Measurements from ENCODE around the gene ERVK3-1. TPM values are rescaled to one million over a fixed set of nuclear protein-coding genes. Genes with fewer than 3 reads are reported as not detected.
"Not testable (repeated sequence)": the region's sequence is repeated elsewhere in the genome, so short reads cannot be mapped to it uniquely, and the experiment has no call there.

The ERVK3-1 gene
- total RNA-seq, 2 donors from 2014 or later, result 17.7 to 25.0 TPM

- no peak for DNase-seq (ENCODE audit: low spot score)
- intact Hi-C loops (cut with DNase I), result no loop called here
Measured at GRCh38 chr19:58294743-58295374, 10.3 kb upstream of the ERVK3-1 start.

- DNase-seq (ENCODE audit: low spot score), result no peak
Measured at GRCh38 chr19:58296104-58296503, 9.1 kb upstream of the ERVK3-1 start.

GRCh38 chr19:58300620-58301019 lies 4.6 kb upstream of the ERVK3-1 start:
- intact Hi-C loops (cut with DNase I), result no loop called here
- DNase-seq (ENCODE audit: low spot score), result no peak

More at GRCh38 chr19:58296104-58296503, 9.1 kb upstream of the ERVK3-1 start:
- intact Hi-C loops (cut with DNase I), result no loop called here

- no peak for DNase-seq (ENCODE audit: low spot score)
- intact Hi-C loops (cut with DNase I), result no loop called here
Measured at GRCh38 chr19:58304255-58304654, 922 bp upstream of the ERVK3-1 start.

- intact Hi-C loops (cut with DNase I), result no loop called here
- no peak for DNase-seq (ENCODE audit: low spot score)
Measured at GRCh38 chr19:58304748-58305064, 471 bp upstream of the ERVK3-1 start.

- intact Hi-C loops (cut with DNase I), result no loop called here
Measured at GRCh38 chr19:58305932-58306323, 751 bp downstream of the ERVK3-1 start.

GRCh38 chr19:58307736-58308135 lies 2.6 kb downstream of the ERVK3-1 start:
- intact Hi-C loops (cut with DNase I), result no loop called here
- no peak for DNase-seq (ENCODE audit: low spot score)

More at GRCh38 chr19:58305932-58306323, 751 bp downstream of the ERVK3-1 start:
- no peak for DNase-seq (ENCODE audit: low spot score)

- intact Hi-C loops (cut with DNase I); DNase-seq (ENCODE audit: low spot score): not testable (repeated sequence)
Measured at GRCh38 chr19:58310685-58311084, 5.5 kb downstream of the ERVK3-1 start.

GRCh38 chr19:58311345-58311865 lies 6.2 kb downstream of the ERVK3-1 start:
- intact Hi-C loops (cut with DNase I), result no loop called here
- DNase-seq (ENCODE audit: low spot score), result no peak

- DNase-seq (ENCODE audit: low spot score), result no peak
Measured at GRCh38 chr19:58315580-58315979, 10.4 kb downstream of the ERVK3-1 start.

GRCh38 chr19:58317476-58318072 lies 12.4 kb downstream of the ERVK3-1 start:
- intact Hi-C loops (cut with DNase I), result no loop called here
- no peak for DNase-seq (ENCODE audit: low spot score)

More at GRCh38 chr19:58315580-58315979, 10.4 kb downstream of the ERVK3-1 start:
- intact Hi-C loops (cut with DNase I), result no loop called here

- no peak for DNase-seq (ENCODE audit: low spot score)
Measured at GRCh38 chr19:58318297-58318696, 13.1 kb downstream of the ERVK3-1 start.

GRCh38 chr19:58319241-58319640 lies 14.1 kb downstream of the ERVK3-1 start:
- intact Hi-C loops (cut with DNase I), result no loop called here
- no peak for DNase-seq (ENCODE audit: low spot score)

More at GRCh38 chr19:58318297-58318696, 13.1 kb downstream of the ERVK3-1 start:
- intact Hi-C loops (cut with DNase I), result no loop called here

GRCh38 chr19:58325311-58326022 lies 20.3 kb downstream of the ERVK3-1 start:
- intact Hi-C loops (cut with DNase I), result no loop called here
- DNase-seq (ENCODE audit: low spot score), result no peak

GRCh38 chr19:58326501-58326913 lies 21.3 kb downstream of the ERVK3-1 start:
- intact Hi-C loops (cut with DNase I), result no loop called here
- DNase-seq (ENCODE audit: low spot score), result no peak

- DNase-seq (ENCODE audit: low spot score), result peak; percentile 99
- intact Hi-C loops (cut with DNase I), result no loop called here
Measured at GRCh38 chr19:58326914-58327726, 21.9 kb downstream of the ERVK3-1 start, which contains the start of gene ZSCAN22. TSS of gene ZSCAN22 (plus strand) at chr19:58326994. CDS start at chr19:58334803, 7,809 bp downstream.

- DNase-seq (ENCODE audit: low spot score), result no peak
- intact Hi-C loops (cut with DNase I), result no loop called here
Measured at GRCh38 chr19:58328999-58329398, 23.8 kb downstream of the ERVK3-1 start.

- intact Hi-C loops (cut with DNase I), result no loop called here
Measured at GRCh38 chr19:58330458-58330857, 25.3 kb downstream of the ERVK3-1 start.

GRCh38 chr19:58332697-58333096 lies 27.5 kb downstream of the ERVK3-1 start:
- DNase-seq (ENCODE audit: low spot score), result no peak
- intact Hi-C loops (cut with DNase I), result no loop called here

More at GRCh38 chr19:58330458-58330857, 25.3 kb downstream of the ERVK3-1 start:
- DNase-seq (ENCODE audit: low spot score), result no peak

Data from posterior vena cava (tissue), 2 donors.